Lower leg skin (tissue), 4 donors: ENCODE measurements around the gene APOBEC3G. TPM values are rescaled to one million over a fixed set of nuclear protein-coding genes. Genes with fewer than 3 reads are reported as not detected.

Experiments used
- DNase-seq, 2 donors: peaks; one replicate each; pipeline ENCODE4 v3.0.0-alpha.2; 2019; ENCODE audit warnings: low spot score in 2 of 2
- H3K4me3 ChIP-seq: fragments of 200-600 bp; sonication (generic); 2 replicates; pipeline ENCODE4 v1.5.1; 2017; ENCODE audit warnings: mild to moderate bottlenecking, low read depth; ENCODE audit not compliant: poor library complexity, severe bottlenecking
- POLR2A ChIP-seq, 2 donors: fragments of 450-650 bp; IDR thresholded peaks; one replicate each; pipeline ENCODE4 v1.6.1; 2016 to 2017; ENCODE audit warnings: antibody characterized with exemption in 2 of 2, mild to moderate bottlenecking in 1 of 2, moderate library complexity in 1 of 2
- WGBS, 2 donors: methylation state at CpG; one replicate each; pipeline ENCODE4 v1.1.5; 2018; 5-methylcytosine and 5-hydroxymethylcytosine counted together
- intact Hi-C: fragments of 100-400 bp; cut with DNase I; formaldehyde crosslinking; loops from one replicate; pipeline ENCODE4 v1.15.0; 2023; ENCODE audit warnings: low total_unique reads
- total RNA-seq, 4 donors: library from RNA; depleted of rRNA; stranded (reverse); fragments of >200 nt; gene quantifications; one replicate each; pipeline ENCODE4 v1.1.0, GENCODE V29; 2016
- TF ChIP-seq, protein P1 (sequence below), 3 donors: fragments of 450-650 bp; IDR thresholded peaks; one replicate each; pipeline ENCODE4 v1.5.1; 2016; ENCODE audit warnings: antibody characterized with exemption in 3 of 3, mild to moderate bottlenecking in 3 of 3, moderate library complexity in 2 of 3

Gene APOBEC3G
- total RNA-seq, 4 donors from 2014 or later, result 1.1 to 3.9 (median 1.9) TPM

GRCh38 chr22:39094717-39095389 is 17.8 kb downstream of the APOBEC3G start:
- TF ChIP-seq, protein P1, sequence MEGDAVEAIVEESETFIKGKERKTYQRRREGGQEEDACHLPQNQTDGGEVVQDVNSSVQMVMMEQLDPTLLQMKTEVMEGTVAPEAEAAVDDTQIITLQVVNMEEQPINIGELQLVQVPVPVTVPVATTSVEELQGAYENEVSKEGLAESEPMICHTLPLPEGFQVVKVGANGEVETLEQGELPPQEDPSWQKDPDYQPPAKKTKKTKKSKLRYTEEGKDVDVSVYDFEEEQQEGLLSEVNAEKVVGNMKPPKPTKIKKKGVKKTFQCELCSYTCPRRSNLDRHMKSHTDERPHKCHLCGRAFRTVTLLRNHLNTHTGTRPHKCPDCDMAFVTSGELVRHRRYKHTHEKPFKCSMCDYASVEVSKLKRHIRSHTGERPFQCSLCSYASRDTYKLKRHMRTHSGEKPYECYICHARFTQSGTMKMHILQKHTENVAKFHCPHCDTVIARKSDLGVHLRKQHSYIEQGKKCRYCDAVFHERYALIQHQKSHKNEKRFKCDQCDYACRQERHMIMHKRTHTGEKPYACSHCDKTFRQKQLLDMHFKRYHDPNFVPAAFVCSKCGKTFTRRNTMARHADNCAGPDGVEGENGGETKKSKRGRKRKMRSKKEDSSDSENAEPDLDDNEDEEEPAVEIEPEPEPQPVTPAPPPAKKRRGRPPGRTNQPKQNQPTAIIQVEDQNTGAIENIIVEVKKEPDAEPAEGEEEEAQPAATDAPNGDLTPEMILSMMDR (IDR thresholded peaks at IDR 0.05), result no peak
- TF ChIP-seq POLR2A (IDR thresholded peaks at IDR 0.05), result no peak
- H3K4me3 ChIP-seq, result no peak overlapping the region
- WGBS, 2 donors, result 87 to 90% methylated on average over 14 of the region's 14 CpGs
- DNase-seq, result no peak
- intact Hi-C loops, result no loop called here

DNA sequence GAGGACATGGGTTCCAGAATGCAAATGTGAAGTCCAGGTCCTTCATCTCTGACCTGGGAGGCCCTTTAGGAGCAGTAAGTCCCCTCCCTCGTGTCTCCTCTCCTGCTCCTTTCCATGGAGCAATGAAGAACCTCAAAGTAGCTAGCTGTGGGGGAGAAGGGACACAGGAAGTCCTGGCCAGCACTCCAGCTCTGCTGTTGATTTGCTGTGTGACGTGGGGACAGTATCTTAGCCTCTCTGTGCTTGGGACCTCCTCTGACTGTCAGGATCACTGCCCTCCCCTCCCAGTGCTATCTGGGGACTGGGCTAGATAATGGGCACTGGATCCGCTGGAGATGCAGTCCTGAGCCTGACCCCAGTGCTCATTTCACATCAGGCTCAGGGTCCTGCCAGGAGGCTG is 18.9 kb downstream of the APOBEC3G start:
- intact Hi-C loops, result no loop called here
- DNase-seq, result no peak
- WGBS, 2 donors, result 84 to 93% methylated on average over 3 of the region's 3 CpGs
- no peak overlapping the region for H3K4me3 ChIP-seq
- TF ChIP-seq POLR2A (IDR thresholded peaks at IDR 0.05), result no peak
- TF ChIP-seq, protein P1 (IDR thresholded peaks at IDR 0.05), result no peak

DNA sequence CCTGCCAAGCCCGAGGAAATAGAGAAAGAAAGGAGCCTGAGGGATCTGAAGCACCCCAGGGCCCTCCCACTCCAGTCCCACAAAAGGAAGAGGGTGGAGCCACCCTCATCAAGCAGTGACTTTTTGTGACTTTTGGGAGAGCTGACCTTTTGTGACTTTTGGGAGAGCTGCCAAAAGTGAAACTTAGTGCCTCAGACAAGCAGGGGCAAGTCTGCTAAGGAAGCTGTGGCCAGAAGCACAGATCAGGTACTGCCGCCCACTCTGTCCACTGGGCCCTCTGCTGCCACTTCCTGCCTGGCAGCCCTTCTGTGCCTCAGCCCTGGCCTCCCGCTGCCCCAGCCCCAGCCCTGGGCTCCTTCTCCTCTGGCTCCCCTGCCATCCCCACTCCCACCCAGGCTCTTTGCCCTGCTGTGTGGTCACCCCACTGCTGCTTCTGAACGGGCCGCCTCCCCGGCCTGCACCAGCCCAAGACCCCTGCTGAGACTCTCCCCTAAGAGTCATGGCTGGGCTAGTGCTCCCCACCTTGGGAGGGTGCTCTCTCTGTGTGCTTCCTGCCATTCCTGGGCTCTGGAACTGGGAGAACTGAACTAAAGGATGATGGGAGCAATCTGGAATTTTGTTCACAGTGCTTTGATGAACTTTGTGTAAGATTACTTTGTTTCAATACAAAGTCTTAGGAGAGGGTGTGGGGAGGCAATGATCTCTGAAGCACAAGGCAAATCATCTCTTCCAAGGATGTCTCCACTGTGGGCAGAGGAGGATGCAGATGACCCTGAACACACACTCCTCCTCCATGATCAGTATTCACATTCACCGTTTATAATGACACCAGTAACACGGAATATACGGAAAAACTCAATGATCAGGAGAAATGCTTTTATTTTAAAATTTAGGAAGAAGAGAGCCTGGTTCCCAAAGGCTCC is 20.3 kb downstream of the APOBEC3G start, which contains the start of gene APOBEC3H:
Gene APOBEC3H, plus strand, starts transcription at position 147 of the 923 bp plus-strand sequence. CDS start 3,035 bp downstream, outside the sequence.
- DNase-seq, result no peak
- no peak within 1 kb of the TSS for H3K4me3 ChIP-seq
- TF ChIP-seq POLR2A (IDR thresholded peaks at IDR 0.05), result no peak
- TF ChIP-seq, protein P1 (IDR thresholded peaks at IDR 0.05), result no peak
- 71 to 74% methylated on average over 9 of the region's 9 CpGs for WGBS, 2 donors
- intact Hi-C loops, result no loop called here

- no peak for TF ChIP-seq POLR2A (IDR thresholded peaks at IDR 0.05)
- no peak overlapping the region for H3K4me3 ChIP-seq
- DNase-seq, result no peak
- 68 to 77% methylated on average over 6 of the region's 6 CpGs for WGBS, 2 donors
- intact Hi-C loops, result no loop called here
These were observed 21.0 kb downstream of the APOBEC3G start for GRCh38 chr22:39098026-39098425.

DNA sequence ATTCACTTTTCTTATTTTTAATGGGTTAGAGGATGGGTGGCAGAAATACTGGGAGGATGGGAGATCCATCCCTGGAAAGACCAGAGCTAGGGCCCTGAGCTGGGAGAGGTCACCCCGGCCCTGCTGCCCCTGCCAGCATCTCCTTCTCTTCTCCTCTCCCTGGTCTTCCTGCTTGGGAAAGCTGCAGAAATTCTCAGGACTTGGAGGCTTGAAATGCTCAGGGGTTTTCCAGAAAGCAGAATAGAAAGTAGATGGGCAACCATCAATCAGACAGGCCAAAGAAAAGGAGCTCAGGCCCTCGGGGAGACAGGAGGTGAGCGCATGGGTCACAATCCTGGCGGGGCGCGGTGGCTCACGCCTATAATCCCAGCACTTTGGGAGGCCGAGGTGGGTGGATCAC is 21.5 kb downstream of the APOBEC3G start:
- DNase-seq, result no peak
- 82 to 88% methylated on average over 8 of the region's 8 CpGs for WGBS, 2 donors
- intact Hi-C loops, result no loop called here
- no peak overlapping the region for H3K4me3 ChIP-seq
- TF ChIP-seq POLR2A (IDR thresholded peaks at IDR 0.05), result no peak
- TF ChIP-seq, protein P1 (IDR thresholded peaks at IDR 0.05), result no peak

DNA sequence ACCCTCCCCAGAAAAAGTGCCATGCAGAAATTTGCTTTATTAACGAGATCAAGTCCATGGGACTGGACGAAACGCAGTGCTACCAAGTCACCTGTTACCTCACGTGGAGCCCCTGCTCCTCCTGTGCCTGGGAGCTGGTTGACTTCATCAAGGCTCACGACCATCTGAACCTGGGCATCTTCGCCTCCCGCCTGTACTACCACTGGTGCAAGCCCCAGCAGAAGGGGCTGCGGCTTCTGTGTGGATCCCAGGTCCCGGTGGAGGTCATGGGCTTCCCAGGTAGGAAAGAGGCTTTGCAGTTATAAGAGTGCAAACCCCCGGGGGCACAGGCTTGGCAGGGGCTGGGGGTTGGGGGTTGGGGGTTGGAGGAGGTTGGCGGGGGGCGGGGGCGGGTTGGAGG is 24.2 kb downstream of the APOBEC3G start:
- H3K4me3 ChIP-seq, result no peak overlapping the region
- 74 to 80% methylated on average over 11 to 12 of the region's 13 CpGs for WGBS, 2 donors
- intact Hi-C loops, result no loop called here
- TF ChIP-seq, protein P1 (IDR thresholded peaks at IDR 0.05), result no peak
- no peak for TF ChIP-seq POLR2A (IDR thresholded peaks at IDR 0.05)
- no peak for DNase-seq
